ENCODE results near the gene SH2D3A.
A peak's percentile ranks its signal among the peaks of the same experiment; 100 is the strongest.

The SH2D3A gene

GRCh38 chr19:6730153-6730804, 37.0 kb downstream of the SH2D3A start:
- no peak for TF ChIP-seq CTCF (IDR thresholded peaks at IDR 0.05)
- H3K4me3 ChIP-seq: no peak overlapping the region
- H3K27ac ChIP-seq: peak overlapping the region in 1 of 2 donors; percentile 41
- no peak for DNase-seq (ENCODE audit: low spot score)

DNA sequence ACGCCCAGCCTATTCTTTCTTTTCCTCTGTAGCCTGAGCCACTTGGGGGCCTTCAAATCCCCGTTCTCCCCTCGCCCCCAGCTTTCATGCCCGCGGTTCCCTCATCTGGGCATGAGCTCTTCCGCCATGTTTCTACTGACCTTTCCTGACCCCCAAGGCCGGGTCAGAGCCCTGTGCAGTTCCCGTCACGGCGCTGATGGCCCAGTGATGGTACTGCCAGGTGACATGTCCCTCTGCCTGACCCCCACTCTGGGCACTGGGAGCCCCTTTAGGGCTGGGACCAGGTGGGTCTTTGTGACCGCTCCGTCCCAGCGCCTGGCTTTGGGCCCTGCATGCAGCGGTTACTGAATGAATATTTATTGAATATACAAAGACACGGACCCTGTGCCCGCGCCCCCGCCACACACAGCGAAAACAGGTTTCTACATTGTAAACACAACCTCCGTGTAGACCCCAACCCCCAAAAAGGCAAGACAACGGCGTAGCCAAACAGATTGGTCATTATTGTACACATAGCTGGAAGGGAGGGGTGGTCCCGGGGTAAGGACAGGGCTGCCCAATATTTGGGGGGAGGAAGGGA, 37.6 kb downstream of the SH2D3A start:
- no peak overlapping the region for H3K4me3 ChIP-seq
- no peak for DNase-seq (ENCODE audit: low spot score)
- no peak for TF ChIP-seq CTCF (IDR thresholded peaks at IDR 0.05)

GRCh38 chr19:6728346-6728745, 38.9 kb downstream of the SH2D3A start:
- no peak for TF ChIP-seq CTCF (IDR thresholded peaks at IDR 0.05)
- Histone ChIP-seq H3K27ac (peak overlapping the region in 1 of 2 donors; percentile 16), H3K4me3 (no peak overlapping the region)
- no peak for DNase-seq (ENCODE audit: low spot score)

More for the DNA sequence above, 37.6 kb downstream of the SH2D3A start:
- H3K27ac ChIP-seq: peak overlapping the region in 1 of 2 donors; percentile 41

DNA sequence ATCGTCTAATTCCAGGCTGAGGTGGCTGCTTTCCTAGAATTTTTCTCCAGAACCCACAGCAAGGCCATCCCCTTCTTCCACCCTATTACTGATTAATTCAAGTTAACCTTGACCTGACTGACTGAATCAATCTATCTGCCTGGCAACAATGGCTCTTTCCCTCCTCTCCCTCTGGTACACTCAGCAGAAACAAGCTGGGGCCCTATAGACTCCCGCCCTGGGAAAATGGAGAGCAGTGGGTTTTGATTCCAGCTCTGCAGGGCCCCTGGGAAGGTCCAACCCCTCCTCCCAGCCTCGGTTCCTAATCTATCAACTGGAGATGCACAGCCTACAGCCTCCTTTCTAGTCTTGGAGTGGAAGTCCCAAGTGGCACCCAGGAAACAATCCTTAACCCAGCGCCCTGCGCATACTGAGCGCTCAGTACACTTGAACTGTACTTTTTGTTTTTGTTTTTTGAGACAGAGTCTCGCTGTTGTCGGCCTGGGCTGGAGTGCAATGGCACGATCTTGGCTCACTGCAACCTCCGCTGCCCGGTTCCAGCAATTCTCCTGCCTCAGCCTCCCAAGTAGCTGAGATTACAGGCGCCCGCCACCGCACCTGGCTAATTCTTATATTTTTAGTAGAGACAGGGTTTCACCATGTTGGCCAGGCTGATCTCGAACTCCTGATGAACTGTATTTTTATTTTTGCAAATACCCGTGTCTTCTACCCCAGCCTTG, 41.6 kb downstream of the SH2D3A start:
- DNase-seq (ENCODE audit: low spot score): no peak
- Histone ChIP-seq H3K27ac (no peak overlapping the region), H3K4me3 (no peak overlapping the region)
- TF ChIP-seq CTCF (IDR thresholded peaks at IDR 0.05): no peak

GRCh38 chr19:6724631-6725492, 42.4 kb downstream of the SH2D3A start:
- DNase-seq (ENCODE audit: low spot score): no peak
- TF ChIP-seq CTCF (IDR thresholded peaks at IDR 0.05): no peak
- peak overlapping the region in 1 of 2 donors; percentile 5 for H3K27ac ChIP-seq
- no peak overlapping the region for H3K4me3 ChIP-seq

- no peak for DNase-seq (ENCODE audit: low spot score)
Measured at GRCh38 chr19:6723738-6724137, 43.5 kb downstream of the SH2D3A start.

More at GRCh38 chr19:6723738-6724137, 43.5 kb downstream of the SH2D3A start:
- no peak for TF ChIP-seq CTCF (IDR thresholded peaks at IDR 0.05)
- Histone ChIP-seq H3K27ac (peak overlapping the region in 1 of 2 donors; percentile 70), H3K4me3 (no peak overlapping the region)
